Lower leg skin (tissue), 4 donors: ENCODE results near the gene PNPLA6. TPM values are rescaled to one million over a fixed set of nuclear protein-coding genes. Genes with fewer than 3 reads are reported as not detected.

Source experiments
- DNase-seq, 2 donors: peaks; one replicate each; pipeline ENCODE4 v3.0.0-alpha.2; 2019; ENCODE audit warnings: low spot score in 2 of 2
- H3K4me3 ChIP-seq: fragments of 200-600 bp; sonication (generic); 2 replicates; pipeline ENCODE4 v1.5.1; 2017; ENCODE audit warnings: mild to moderate bottlenecking, low read depth; ENCODE audit not compliant: poor library complexity, severe bottlenecking
- POLR2A ChIP-seq, 2 donors: fragments of 450-650 bp; IDR thresholded peaks; one replicate each; pipeline ENCODE4 v1.6.1; 2016 to 2017; ENCODE audit warnings: antibody characterized with exemption in 2 of 2, mild to moderate bottlenecking in 1 of 2, moderate library complexity in 1 of 2
- WGBS, 2 donors: methylation state at CpG; one replicate each; pipeline ENCODE4 v1.1.5; 2018; 5-methylcytosine and 5-hydroxymethylcytosine counted together
- intact Hi-C: fragments of 100-400 bp; cut with DNase I; formaldehyde crosslinking; loops from one replicate; pipeline ENCODE4 v1.15.0; 2023; ENCODE audit warnings: low total_unique reads
- total RNA-seq, 4 donors: library from RNA; depleted of rRNA; stranded (reverse); fragments of >200 nt; gene quantifications; one replicate each; pipeline ENCODE4 v1.1.0, GENCODE V29; 2016
- TF ChIP-seq, protein P1 (sequence below), 3 donors: fragments of 450-650 bp; IDR thresholded peaks; one replicate each; pipeline ENCODE4 v1.5.1; 2016; ENCODE audit warnings: antibody characterized with exemption in 3 of 3, mild to moderate bottlenecking in 3 of 3, moderate library complexity in 2 of 3

PNPLA6 gene
- total RNA-seq, 4 donors from 2014 or later = 58.3 to 89.8 (median 71.0) TPM

DNA sequence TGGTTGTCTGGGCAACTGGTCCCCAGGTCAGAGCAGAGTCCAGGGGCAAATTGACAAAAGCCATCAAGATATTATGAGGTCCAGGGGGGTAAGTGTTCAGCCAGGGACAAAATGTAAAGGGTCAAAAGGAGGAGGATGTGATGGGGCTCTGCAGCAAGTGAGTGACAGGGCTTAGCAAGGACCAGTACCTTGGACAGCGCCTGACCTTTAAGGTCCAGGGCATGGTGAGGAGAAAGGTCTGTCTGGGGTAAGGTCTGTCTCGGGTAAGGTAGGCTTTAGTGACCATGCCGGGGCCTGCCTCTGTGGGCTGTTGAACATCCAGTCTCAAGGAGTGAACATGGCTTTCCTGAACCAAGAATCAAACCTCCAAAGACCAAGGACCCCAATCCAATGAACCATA lies 25.9 kb upstream of the PNPLA6 start:
- intact Hi-C loops = no loop called here
- no peak for DNase-seq
- no peak overlapping the region for H3K4me3 ChIP-seq
- no peak for TF ChIP-seq POLR2A (IDR thresholded peaks at IDR 0.05)
- TF ChIP-seq, protein P1, sequence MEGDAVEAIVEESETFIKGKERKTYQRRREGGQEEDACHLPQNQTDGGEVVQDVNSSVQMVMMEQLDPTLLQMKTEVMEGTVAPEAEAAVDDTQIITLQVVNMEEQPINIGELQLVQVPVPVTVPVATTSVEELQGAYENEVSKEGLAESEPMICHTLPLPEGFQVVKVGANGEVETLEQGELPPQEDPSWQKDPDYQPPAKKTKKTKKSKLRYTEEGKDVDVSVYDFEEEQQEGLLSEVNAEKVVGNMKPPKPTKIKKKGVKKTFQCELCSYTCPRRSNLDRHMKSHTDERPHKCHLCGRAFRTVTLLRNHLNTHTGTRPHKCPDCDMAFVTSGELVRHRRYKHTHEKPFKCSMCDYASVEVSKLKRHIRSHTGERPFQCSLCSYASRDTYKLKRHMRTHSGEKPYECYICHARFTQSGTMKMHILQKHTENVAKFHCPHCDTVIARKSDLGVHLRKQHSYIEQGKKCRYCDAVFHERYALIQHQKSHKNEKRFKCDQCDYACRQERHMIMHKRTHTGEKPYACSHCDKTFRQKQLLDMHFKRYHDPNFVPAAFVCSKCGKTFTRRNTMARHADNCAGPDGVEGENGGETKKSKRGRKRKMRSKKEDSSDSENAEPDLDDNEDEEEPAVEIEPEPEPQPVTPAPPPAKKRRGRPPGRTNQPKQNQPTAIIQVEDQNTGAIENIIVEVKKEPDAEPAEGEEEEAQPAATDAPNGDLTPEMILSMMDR (IDR thresholded peaks at IDR 0.05) = no peak
- 43 to 63% methylated on average over 3 of the region's 3 CpGs for WGBS, 2 donors

GRCh38 chr19:7512400-7512851 lies 23.1 kb upstream of the PNPLA6 start:
- 33 to 35% methylated on average over 6 of the region's 6 CpGs for WGBS, 2 donors
- TF ChIP-seq, protein P1 (IDR thresholded peaks at IDR 0.05) = no peak
- no peak for TF ChIP-seq POLR2A (IDR thresholded peaks at IDR 0.05)
- DNase-seq = no peak
- no peak overlapping the region for H3K4me3 ChIP-seq
- intact Hi-C loops = no loop called here

GRCh38 chr19:7513809-7514642 lies 21.5 kb upstream of the PNPLA6 start:
- WGBS, 2 donors = 80 to 81% methylated on average over 5 of the region's 5 CpGs
- intact Hi-C loops = no loop called here
- TF ChIP-seq, protein P1 (IDR thresholded peaks at IDR 0.05) = no peak
- TF ChIP-seq POLR2A (IDR thresholded peaks at IDR 0.05) = no peak
- no peak overlapping the region for H3K4me3 ChIP-seq
- no peak for DNase-seq

DNA sequence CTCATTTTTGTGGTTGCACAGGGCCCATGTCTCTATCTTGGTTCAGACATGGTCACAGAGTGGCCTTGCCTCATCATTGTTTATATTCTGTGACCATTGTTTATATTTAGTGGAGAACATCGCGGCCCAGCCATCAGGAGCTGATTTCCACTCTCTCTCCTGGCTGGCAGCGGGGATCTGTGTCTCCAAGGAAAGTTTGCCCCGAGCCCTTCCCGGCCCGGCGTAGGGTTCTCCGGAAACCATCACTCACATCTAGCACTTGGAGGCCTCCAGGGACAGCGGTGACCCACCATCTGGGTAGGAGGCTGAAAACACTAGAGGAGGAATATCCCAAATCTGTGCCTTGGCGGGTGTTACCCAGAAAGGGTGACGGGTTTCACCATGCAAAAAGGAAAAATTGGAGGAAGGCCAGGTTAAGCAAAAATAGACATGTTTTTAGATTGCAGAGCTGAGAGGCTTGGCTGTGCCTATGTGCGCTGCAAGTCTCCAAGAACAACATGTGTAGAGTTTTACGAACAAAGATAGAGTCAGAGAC lies 20.3 kb upstream of the PNPLA6 start:
- H3K4me3 ChIP-seq = no peak overlapping the region
- intact Hi-C loops = no loop called here
- no peak for DNase-seq
- TF ChIP-seq, protein P1 (IDR thresholded peaks at IDR 0.05) = no peak
- no peak for TF ChIP-seq POLR2A (IDR thresholded peaks at IDR 0.05)
- 31 to 32% methylated on average over 13 of the region's 13 CpGs for whole genome bisulfite sequencing, 2 donors

DNA sequence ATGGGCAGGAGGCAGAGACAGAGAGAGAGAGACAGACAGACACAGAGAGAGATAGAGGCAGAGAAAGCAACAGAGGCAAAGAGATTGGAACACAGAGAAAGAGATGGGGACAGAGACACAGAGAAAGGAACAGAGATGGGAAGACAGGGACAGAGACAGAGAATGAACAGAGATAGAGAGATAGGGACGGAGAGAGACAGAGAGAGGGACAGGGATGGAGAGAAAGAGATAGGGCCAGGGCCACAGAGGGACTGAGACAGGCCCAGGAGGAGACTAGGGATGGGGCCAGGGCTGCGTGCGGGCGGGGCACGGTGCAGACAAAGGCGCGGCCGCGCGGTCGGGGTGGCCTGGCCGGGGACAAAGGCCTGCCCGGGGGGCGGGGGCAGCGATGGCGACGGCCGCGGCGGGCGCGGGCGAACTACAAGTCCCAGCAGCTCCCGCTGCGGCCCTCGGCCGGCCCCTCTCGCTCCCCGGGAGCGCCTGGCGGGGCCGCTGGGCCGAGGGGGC lies 19.8 kb upstream of the PNPLA6 start, which contains the start of gene ZNF358:
Gene ZNF358, plus strand, starts transcription at position 459 of the 507 bp plus-strand sequence. CDS start 3,140 bp downstream, outside the sequence.
- 1 to 4% methylated on average over 22 to 23 of the region's 33 CpGs for WGBS, 2 donors
- intact Hi-C loops = no loop called here
- peak within 1 kb of the TSS; percentile 38 for H3K4me3 ChIP-seq
- TF ChIP-seq, protein P1 (IDR thresholded peaks at IDR 0.05) = no peak
- TF ChIP-seq POLR2A (IDR thresholded peaks at IDR 0.05) = no peak
- DNase-seq = peak; percentile 42 to 93
